Prostate gland (tissue), 2 donors: ENCODE results near the gene SH3RF2.

Source experiments
- CTCF ChIP-seq, 4 experiments: fragments of 200-600 bp in 2 of 4; fragments of 450-650 bp in 2 of 4; sonication (generic) in 2 of 4; IDR thresholded peaks; 1 replicate in 3 of 4; 2 replicates in 1 of 4; pipeline ENCODE4 v1.5.1; 2016 to 2019; ENCODE audit warnings: antibody characterized with exemption in 4 of 4, mild to moderate bottlenecking in 2 of 4, moderate library complexity in 2 of 4
- POLR2A ChIP-seq: fragments of 450-650 bp; IDR thresholded peaks from one replicate; pipeline ENCODE4 v1.6.1; 2016; ENCODE audit warnings: antibody characterized with exemption, mild to moderate bottlenecking

DNA sequence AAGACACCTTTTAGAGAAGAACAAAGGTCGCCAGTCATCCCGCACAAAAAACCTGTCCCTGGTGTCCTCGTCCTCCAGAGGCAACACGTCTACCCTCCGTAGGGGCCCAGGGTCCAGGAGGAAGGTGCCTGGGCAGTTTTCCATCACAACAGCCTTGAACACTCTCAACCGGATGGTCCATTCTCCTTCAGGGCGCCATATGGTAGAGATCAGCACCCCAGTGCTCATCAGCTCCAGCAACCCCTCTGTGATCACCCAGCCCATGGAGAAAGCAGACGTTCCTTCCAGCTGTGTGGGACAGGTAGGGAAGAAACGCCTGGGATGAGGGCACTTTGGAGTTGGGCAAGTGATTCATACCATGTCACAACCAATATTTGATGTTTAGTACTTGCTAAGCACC lies 77.4 kb downstream of the SH3RF2 start:
- no peak for TF ChIP-seq CTCF (IDR thresholded peaks at IDR 0.05)
- no peak for TF ChIP-seq POLR2A
